GM21526 (cell line): ENCODE results near the gene PGAM5.

Experiments
- ATAC-seq: cut with Tn5 transposase; IDR thresholded peaks from one replicate; pipeline ENCODE4 v1.9.1; 2021; ENCODE audit warnings: moderate library complexity; ENCODE audit not compliant: unreplicated experiment, low FRiP score

PGAM5 gene

GRCh38 chr12:132719141-132719953 lies 8.7 kb downstream of the PGAM5 start:
- ATAC-seq = no peak

- ATAC-seq = no peak
These were observed 9.3 kb downstream of the PGAM5 start for GRCh38 chr12:132719954-132720324.

GRCh38 chr12:132720606-132721345 lies 10.1 kb downstream of the PGAM5 start:
- ATAC-seq = no peak

- ATAC-seq = no peak
These were observed 12.5 kb downstream of the PGAM5 start for GRCh38 chr12:132723015-132723763.

- ATAC-seq = no peak
These were observed 13.1 kb downstream of the PGAM5 start for GRCh38 chr12:132723764-132724140.

- no peak for ATAC-seq
These were observed 14.0 kb downstream of the PGAM5 start for GRCh38 chr12:132724506-132725241.

- no peak for ATAC-seq
These were observed 15.7 kb downstream of the PGAM5 start for GRCh38 chr12:132726386-132726785.

- ATAC-seq = no peak
These were observed 16.6 kb downstream of the PGAM5 start for GRCh38 chr12:132727091-132727794.

GRCh38 chr12:132728502-132728901 lies 17.9 kb downstream of the PGAM5 start:
- ATAC-seq = no peak

GRCh38 chr12:132729541-132730320 lies 19.1 kb downstream of the PGAM5 start:
- ATAC-seq = no peak

GRCh38 chr12:132730353-132730752 lies 19.7 kb downstream of the PGAM5 start:
- no peak for ATAC-seq

GRCh38 chr12:132731574-132731973 lies 20.9 kb downstream of the PGAM5 start:
- ATAC-seq = no peak

- no peak for ATAC-seq
These were observed 23.6 kb downstream of the PGAM5 start for GRCh38 chr12:132734206-132734605.

- ATAC-seq = no peak
These were observed 24.9 kb downstream of the PGAM5 start for GRCh38 chr12:132735496-132735895.

GRCh38 chr12:132736378-132736777 lies 25.7 kb downstream of the PGAM5 start:
- ATAC-seq = no peak

GRCh38 chr12:132736913-132737312 lies 26.3 kb downstream of the PGAM5 start:
- ATAC-seq = no peak

GRCh38 chr12:132739600-132740312 lies 29.1 kb downstream of the PGAM5 start:
- no peak for ATAC-seq

GRCh38 chr12:132740313-132740646 lies 29.6 kb downstream of the PGAM5 start:
- ATAC-seq = no peak

- ATAC-seq = no peak
These were observed 30.0 kb downstream of the PGAM5 start for GRCh38 chr12:132740652-132741051.
